GM19372 (cell line): Measurements from ENCODE around the gene CELF5.
"Not testable (repeated sequence)": the region's sequence is repeated elsewhere in the genome, so short reads cannot be mapped to it uniquely, and the experiment has no call there.

Experiments
- ATAC-seq: cut with Tn5 transposase; IDR thresholded peaks from one replicate; pipeline ENCODE4 v1.9.1; 2021; ENCODE audit warnings: mild to moderate bottlenecking, low read depth, moderate library complexity; ENCODE audit not compliant: unreplicated experiment

CELF5 gene

DNA sequence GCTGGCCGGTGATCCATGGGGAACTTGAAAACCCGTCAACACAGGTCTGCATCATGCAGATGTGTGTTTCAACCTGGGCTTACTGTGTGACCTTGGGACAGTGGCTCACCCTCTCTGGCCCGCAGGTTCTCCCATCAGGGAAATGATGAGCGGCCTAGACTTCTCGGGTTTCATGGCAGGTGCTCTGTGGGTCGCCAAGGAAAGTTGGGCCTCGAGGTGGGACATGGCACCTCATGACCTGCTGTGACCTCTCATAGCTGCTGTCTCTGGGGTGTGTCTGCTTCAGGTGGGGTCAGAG is 91.2 kb downstream of the CELF5 start:
- ATAC-seq: no peak

DNA sequence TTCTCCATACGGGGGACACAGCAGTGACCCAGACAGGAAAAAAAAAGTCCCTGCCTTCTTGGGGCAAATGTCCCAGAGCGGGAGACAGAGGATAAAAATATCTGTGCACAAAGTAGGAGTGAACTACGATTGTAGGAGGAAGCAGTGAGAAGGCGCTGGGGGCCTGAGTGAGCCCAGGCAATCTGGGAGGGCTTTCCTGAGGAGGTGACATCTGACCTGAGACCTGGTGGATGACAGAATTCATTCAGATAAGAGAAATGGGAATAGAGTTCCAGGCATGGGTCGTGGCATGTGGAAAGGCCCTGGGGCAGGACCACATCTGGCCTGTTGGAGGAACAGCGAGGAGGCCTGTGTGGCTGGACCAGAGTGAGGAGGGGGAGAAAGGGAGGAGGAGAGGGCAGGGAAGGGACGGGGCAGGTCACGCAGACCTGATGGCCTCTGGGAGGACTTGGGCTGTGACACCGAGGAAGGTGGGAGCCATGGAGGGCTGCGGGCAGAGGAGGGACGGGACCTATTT is 91.7 kb downstream of the CELF5 start:
- no peak for ATAC-seq

DNA sequence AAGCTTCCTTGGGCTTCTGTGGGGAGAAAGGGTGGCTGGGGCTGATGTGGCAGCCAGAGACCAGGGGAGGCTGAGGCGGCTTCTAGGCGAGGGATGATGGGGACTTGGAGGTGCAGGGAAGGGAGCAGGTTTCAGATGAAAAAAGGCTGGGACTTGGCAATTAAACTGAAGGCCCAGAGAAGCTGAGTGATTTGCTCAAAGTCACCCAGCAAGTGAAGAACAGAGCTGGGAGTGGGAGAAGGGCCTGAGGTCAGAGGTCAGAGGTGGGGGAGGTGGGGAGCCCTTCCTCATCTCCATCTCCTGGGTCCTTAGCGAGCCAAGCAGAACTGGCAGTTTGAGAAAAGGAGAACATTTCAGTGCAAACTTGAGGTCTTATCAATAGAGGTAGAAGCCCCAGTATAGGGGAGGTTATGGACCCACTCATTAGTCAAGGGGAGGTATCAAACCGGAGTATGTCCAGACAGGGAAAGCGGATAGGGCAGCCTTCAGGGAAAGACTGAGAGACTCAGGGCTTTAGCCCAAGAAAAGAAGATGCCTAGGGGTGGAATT is 92.3 kb downstream of the CELF5 start:
- no peak for ATAC-seq

DNA sequence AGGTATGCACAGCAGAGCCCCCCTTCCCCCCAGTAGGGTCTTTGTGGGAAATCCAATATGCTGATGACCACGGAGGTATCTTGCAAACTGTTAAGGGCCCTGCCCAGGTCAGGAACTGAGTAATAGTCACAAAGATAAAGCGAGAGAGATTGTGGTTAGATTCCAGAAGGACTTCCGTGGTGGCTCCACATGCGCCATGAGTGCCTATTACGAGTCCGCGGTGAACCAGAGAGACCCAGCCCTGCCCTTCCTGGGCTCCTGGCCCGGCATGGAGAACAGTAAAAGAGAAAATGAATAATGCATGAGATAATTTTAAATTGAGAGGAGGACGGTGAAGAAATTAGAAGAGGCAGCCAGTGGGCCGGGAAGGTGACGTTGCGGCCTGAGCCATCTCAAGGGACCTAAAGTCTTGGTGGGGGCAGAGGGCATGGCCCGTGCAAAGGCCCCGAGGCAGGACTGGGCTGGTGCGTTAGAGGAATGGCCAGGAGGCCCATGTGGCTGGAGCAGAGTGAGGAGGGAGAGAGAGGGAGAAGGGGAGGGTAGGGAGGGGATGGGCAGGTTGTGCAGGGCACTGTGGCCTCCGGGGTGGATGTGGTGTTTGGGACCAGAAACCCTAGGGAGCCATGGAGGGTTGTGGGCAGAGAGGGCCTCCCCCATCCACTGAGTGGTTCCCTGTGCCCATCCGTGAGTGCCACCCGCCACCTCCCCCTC is 95.3 kb downstream of the CELF5 start:
- no peak for ATAC-seq

DNA sequence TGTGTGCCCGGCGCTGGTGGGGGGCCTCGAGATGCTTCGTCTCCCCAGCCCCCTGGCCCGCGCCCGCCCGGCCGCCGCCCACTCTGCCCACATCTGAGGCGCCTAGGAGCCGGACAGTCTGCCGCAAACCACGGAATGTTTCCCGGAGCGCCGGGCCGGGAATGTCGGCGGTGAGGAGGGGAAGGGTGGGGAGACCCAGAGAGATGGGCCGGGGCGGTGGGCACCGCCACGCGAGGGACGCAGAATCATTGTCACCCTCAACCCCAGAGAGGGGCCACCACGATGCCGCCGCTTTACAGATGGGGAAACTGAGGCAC is 95.9 kb downstream of the CELF5 start:
- ATAC-seq: no peak

DNA sequence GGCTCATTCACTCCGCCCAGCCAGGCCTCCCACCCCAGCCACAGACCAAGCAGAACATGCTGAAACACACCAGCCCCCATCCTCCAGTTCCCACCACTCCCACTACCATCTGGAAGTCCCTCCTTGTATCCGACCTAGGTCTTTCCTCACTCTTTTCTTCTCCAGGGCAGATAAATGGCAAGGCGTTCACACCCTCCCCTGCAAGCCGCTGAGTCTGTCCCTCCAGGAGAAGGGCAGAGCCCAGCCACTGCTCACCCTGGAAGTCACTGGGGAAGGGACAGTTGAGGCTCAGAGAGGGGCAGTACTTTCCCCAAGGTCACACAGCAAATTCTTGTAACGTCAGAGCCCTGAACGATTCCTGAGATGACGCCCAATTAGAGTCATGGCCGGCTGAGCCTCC is 96.4 kb downstream of the CELF5 start:
- ATAC-seq: no peak

DNA sequence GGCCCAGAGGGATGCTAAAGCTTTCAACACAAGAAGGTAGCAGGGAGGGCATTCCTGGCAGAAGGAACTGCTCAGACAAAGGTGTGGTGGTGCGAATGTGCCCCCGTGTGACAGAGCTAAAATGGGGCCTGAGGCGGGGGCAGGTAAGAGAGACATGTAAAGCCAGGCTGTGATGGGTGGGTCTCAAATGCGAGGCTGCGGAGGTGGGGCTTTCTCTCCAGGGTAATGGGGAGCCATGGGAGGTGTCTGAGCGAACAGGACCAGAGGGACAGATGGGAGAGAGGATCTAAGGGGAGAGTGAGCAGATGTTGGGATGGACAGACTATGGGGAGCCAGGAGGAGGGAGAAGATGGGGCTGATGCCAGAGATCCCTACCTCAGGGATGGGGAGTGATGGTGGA is 97.2 kb downstream of the CELF5 start:
- ATAC-seq: no peak

DNA sequence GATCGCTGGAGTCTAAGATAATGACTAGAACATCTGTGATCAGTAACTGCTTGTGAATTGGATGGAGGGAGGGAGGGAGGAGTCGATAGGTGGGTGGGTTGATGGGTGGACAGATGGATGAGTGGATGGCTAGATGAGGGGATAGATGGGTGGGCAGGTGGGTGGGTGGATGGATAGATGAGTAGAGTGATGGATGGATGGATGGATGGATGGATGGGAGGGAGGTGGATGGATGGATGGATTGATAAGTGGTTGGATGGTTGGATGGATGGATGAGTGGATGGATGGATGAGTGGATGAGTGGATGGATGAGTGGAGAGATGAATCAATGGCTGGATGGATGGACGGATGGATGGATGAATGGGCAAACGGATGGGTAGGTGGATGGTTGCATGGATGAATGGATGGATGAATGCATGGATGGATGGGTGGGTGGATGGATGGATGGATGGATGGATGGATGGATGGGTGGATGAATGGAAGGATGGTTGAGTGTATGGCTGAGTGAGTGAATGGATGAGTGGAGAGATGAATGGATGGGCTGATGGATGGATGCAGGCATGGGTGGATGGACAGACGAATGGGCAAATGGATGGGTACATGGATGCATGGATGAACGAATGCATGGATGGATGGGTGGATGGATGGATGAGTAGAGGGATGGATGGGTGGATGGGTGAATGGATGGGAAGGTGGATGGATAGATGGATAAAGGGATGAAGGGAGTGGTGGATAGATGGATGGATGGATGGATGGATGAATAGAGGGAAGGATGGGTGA is 97.9 kb downstream of the CELF5 start:
- no peak for ATAC-seq

DNA sequence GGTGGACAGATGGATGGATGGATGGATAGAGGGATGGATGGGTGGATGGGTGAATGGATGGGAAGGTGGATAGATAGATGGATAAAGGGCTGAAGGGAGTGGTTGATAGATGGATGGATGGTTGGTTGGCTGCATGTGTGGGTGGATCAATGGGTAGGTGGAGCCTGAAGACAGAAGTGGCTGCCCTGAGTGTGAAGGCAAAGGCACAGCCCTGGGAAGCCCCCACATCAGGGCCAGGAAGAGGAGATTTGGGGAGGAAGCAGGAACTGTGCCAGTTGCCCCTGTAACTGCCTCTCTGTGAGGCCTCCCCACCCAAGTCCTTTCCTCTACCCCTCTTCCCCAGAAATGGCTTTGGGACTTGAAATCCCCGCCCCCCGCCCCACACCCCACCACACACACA is 98.6 kb downstream of the CELF5 start:
- ATAC-seq: no peak

DNA sequence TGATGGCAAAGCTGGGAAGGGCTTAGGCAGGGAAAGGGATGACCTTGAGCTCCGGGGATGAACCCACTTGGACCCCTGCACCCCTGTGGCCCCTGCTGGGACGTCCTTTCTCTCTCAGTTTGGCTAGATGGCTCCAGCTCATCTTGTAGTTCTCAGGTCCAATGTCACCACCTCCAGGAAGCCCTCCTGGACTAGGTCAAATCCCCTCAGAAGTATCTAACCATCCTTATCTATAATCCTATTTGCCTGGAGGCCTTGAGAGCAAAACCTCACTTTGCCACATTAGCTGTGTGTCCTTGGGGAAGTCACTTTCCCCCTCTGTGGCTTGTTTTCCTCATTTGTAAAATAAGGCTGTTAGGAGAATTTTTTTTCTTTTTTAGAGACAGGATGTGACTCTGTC is 99.2 kb downstream of the CELF5 start:
- no peak for ATAC-seq

DNA sequence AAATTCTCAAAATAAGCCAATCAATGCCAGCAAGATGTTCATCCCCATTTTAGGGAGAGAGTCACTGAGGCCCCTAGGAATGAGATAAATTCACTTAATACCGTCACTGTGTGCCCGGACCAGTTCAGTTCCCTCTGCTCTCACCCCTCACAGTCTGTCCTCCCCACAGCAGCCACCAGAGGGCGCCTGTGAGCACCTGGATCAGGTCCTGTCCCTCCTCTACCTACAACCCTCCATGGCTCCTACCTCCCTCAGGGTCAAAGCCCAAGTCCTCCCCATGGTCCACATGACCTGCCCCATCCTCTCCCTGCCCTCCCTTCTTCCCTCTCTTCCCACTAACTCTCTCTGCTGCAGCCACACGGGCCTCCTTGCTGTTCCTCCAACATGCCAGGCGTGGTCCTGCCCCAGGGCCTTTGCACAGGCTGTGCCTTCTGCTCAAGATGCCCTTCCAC is 100.0 kb downstream of the CELF5 start:
- no peak for ATAC-seq

DNA sequence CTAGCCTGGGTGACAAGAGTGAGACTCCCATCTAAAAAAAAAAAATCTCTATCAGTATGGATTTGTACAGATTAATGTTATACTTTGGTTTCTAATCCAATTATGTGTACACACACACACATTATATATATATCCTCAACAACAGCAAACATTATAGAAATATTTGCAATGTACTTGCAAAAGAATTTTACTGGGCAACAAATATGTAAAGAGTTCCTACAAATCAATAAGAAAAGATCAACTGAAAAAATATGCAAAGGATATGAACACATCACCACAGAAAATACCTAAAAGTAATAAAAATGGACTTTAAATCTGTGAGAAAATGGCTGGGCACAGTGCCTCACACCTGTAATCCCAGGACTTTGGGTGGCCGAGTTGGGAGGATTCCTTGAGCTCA is 101.0 kb downstream of the CELF5 start:
- no peak for ATAC-seq

DNA sequence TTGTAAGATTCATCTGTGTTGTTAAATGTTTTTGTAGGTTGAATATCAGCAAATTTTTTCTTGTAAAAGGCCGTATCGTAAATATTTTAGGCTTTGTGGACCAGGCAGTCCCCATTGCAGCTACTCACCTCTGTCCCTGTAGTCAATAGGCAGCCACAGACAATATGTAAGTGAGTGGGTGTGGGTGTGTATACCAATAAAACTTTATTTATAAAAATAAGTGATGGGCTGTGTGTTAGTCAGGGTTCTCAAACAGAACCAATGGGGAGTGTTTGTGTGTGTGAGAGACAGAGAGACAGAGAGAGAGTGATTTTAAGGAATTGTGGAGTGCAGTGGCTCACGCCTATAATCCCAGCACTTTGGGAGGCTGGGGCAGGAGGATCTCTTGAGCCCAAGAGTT is 104.3 kb downstream of the CELF5 start:
- ATAC-seq: no peak

DNA sequence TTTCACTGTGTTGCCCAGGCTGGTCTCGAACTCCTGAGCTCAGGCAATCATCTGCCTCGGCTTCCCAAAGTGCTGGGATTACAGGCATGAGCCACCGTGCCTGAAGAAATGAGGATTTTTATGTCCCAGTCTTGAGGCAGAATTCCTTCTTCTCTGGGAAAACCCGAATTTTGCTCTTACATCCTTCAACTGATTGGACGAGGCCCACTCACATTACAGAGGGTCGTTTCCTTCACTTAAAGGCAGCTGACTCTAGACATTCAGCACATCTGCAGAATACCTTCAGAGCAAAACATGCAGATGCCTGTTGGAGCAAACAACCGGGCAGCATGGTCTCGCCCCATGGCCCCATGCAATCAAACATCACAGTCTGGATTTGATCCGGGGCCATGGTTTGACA is 105.6 kb downstream of the CELF5 start:
- ATAC-seq: no peak

DNA sequence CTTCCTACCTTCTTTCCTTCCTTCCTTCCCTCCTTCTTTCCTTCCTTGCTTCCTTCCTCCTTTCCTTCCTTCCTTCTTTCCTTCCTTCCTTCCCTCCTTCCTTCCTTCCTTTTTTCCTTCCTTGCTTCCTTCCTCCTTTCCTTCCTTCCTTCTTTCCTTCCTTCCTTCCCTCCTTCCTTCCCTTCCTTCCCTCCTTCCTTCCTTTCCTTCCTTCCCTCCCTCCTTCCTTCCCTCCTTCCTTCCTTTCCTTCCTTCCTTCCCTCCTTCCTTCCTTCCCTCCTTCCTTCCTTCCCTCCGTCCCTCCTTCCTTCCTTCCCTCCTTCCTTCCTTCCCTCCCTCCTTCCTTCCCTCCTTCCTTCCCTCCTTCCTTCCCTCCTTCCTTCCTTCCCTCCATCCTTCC is 107.8 kb downstream of the CELF5 start:
- ATAC-seq: not testable (repeated sequence)

DNA sequence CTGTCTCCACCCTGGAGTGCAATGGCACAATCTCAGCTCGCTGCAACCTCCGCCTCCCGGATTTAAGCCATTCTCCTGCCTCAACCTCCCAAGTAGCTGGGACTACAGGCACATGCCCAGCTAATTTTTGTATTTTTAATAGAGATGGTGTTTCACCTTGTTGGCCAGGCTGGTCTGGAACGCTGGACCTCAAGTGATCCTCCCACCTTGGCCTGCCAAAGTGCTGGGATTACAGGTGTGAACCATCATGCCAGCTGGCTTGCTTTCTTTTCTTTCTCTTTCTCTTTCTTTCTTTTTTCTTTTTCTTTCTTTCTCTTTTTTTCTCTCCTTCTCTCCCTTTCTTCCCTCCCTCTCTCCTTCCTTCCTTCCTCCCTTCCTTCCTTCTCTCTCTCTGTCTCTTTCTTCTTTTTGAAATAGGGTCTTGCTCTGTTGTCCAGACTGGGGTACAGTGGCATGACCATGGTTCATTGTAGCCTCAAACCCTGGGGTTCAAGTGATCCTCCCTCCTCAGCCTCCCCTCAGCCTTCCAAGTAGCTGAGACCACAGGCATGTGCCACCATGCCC is 108.6 kb downstream of the CELF5 start:
- no peak for ATAC-seq

DNA sequence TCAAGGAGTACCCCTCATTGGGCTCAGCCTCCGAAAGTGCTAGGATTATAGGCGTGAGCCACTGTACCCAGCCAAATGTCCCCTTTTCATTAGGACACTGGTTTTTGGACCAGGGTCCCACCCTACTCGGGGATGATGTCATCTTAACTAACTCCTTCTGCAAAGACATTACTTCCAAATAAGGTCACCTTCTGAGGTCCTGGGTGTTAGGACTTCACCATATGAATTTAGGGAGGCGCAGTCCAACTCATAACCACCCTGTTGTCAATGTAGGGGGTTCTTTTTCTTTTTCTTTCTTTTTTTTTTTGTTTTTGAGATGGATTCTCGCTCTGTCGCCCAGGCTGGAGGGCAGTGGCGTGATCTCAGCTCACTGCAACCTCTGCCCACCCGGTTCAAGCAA is 109.2 kb downstream of the CELF5 start:
- ATAC-seq: no peak

DNA sequence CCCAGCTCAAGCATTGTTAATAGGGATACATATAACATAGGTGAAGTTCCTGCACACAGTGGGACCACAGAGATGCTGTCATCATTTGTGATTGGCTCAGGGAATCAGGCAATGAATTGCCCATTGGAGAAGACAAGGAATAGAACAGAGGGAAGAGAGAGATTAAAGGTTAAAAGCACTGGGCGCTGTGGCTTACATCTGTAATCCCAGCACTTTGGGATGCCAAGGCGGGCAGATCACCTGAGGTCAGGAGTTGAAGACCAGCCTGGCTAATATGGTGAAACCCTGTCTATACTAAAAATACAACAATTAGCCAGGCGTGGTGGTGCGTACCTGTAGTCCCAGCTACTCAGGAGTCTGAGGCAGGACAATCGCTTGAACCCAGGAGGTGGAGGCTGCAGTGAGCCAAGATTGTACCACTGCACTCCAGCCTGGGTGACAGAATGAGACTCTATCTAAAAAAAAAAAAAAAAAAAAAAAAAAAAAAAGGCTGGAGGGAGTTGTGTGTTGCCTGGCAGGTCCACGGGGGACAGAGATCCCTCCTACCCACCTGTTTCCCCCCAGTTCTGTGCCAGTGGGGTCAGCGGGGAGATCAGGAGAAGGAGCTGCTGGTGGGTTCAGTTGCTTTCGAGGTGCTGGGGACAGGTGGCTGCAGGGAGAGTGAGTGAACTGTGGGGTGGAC is 110.4 kb downstream of the CELF5 start:
- ATAC-seq: not testable (repeated sequence)

DNA sequence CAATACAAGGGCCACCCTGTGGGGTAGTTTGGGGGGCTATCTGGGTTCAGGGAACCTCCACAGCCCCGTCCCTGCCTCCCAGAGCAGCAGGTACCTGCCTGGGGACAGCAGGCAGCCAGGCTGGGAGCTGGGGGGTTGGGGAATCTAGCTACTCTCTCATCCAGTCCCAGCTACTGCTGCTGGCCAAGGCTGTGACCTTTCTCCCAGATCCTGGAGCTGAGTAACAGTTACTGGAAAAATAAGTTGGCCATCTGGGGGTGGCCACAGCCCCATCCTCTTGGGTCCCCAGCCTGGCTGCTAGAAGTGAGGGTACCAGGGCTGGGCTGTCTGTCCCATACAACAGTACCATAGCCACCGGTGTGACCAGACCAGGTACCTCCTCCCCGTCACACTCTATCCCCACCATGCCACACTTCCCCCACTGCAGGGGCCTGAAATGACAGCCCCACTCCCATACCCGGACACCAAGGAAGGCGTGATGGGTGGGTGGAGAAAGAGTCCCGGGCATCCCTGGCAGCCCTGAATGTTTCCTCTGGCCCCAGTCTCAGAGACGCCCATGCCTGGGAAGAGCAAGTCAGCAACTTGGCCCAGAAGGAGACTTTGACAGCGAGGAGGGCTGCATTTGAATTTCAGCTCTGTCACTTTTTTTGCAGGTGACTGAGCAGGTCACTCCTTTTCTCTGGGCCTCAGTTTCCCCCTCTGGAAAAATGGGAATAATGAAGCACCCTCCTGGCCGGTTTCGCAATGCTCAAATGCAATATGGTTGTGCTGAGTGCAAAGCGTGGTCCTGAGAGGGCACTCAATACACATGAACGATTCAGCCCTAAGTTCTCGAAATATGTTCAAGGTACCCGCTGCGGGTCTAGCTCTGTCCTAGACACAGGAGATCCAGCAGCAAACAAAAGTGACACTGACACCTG is 111.2 kb downstream of the CELF5 start:
- no peak for ATAC-seq

DNA sequence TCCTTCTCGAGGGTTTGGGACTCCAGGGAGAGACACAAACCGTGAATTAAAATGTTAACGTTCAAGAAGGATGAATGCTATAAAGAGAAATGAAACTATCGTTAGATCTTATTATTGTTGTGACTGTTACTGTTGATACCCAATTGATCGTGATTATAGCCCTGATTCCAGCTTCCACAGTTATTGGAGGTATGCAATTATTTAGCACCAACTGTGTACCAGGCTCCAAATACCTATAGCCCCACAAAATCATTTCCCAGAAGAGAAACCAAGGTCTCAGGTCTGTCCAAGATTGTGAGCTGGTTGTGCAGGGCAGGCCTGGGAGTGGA is 111.9 kb downstream of the CELF5 start:
- ATAC-seq: no peak
